Peyer's patch (tissue), 4 donors: ENCODE measurements around the gene SAA2.

ENCODE experiments used
- CTCF ChIP-seq, 6 experiments: fragments of 450-650 bp in 4 of 6; fragments of 200-600 bp in 2 of 6; sonication (generic) in 1 of 6; IDR thresholded peaks; one replicate each; pipeline ENCODE4 v1.5.1; 2017 to 2019; ENCODE audit warnings: antibody characterized with exemption in 6 of 6, mild to moderate bottlenecking in 3 of 6, moderate library complexity in 1 of 6
- POLR2A ChIP-seq, 2 donors: fragments of 450-650 bp; IDR thresholded peaks; one replicate each; pipeline ENCODE4 v1.5.1; 2017; ENCODE audit warnings: antibody characterized with exemption in 2 of 2, mild to moderate bottlenecking in 2 of 2, moderate library complexity in 2 of 2

- TF ChIP-seq CTCF (IDR thresholded peaks at IDR 0.05) (no peak), POLR2A (IDR thresholded peaks at IDR 0.05) (no peak)
Measured at GRCh38 chr11:18253778-18254338, 5.4 kb upstream of the SAA2 start.
